Activated CD4-positive, alpha-beta T cell treated with anti-CD3 and anti-CD28 coated beads for 4 hours (primary cell): ENCODE data around the gene COL9A1.
"Not testable (repeated sequence)": the region's sequence is repeated elsewhere in the genome, so short reads cannot be mapped to it uniquely, and the experiment has no call there.

Source experiments
- DNase-seq, 2 donors: peaks; one replicate each; pipeline ENCODE4 v3.0.0-alpha.2; 2020

Gene COL9A1

DNA sequence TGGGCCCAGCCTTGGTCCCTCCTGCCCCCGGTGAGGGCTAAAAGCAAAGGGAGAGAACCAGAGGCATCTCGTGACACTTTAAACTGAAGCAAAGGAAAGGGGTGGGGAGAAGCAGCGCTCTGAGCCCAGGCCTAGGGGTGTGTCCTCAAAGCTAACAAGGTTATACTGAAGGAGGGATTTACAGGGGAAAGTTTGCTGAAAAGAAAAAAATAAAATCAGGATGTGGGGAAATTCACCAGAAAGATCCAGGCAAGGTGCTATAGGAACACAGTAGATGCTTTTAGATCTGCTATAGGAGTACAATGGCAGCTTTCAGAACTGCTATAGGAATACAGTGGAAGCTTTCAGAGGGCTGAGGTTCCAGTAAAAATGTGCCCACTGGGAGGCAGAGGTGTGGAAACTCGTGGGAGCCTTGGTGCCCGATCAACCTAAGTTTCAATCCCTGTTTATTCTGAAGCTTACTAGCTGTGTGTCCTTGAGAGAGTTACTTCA is at the start of gene COL9A1:
TSS of gene COL9A1 (minus strand) at position 51 of the 492 bp plus-strand sequence. CDS start 160 bp downstream, outside the sequence.
- DNase-seq, result no peak

DNA sequence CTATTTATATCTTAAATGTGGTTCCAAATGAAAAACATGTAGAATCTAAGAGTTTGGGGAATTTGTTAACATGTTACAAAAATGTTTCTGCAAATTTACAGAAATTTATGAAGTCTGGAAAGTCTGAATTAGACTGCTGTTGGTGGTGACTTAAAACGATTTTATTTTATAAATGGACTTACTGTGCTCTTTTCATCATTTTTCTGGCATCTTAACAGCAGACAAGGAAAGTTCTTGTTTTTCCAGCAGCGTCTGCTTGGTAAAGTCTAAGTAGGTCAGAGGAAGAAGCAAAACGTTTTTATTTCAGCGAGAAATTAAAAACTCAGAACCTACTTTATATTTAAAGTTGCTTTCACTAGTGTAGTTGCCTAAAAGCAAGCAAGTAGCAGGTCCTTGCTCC is 48.6 kb upstream of the COL9A1 start:
- DNase-seq, result no peak

DNA sequence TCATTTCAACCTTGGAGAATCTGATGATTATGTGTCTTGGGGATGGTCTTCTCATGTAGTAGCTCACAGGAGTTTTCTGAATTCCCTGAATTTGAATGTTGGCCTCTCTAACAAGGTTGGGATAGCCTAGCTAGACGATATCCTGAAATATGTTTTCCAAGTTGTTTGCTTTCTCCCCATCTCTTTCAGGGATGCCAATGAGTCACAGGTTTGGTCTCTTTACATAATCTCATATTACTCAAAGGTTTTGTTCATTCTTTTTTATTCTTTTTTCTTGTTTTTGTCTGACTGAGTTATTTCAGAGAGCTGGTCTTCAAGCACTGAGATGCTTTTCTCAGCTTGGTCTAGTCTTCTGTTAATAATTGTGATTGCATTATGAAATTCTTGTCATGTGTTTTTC is 42.7 kb upstream of the COL9A1 start:
- DNase-seq, result no peak

DNA sequence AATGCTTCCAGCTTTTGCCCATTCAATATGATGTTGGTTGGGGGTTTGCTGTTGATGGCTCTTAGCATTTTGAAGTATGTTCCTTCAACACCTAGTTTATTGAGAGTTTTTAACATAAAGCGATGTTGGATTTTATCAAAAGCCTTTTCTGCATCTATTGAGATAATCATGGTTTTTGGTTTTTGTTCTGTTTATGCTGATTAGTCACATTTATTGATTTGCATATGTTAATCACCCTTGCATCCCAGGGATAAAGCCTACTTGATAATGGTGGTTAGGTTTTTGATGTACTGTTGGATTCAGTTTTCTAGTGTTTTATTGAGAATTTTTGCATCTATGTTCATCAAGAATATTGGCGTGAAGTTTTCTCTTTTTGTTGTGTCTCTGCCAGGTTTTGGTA is 40.4 kb upstream of the COL9A1 start:
- DNase-seq, result no peak

DNA sequence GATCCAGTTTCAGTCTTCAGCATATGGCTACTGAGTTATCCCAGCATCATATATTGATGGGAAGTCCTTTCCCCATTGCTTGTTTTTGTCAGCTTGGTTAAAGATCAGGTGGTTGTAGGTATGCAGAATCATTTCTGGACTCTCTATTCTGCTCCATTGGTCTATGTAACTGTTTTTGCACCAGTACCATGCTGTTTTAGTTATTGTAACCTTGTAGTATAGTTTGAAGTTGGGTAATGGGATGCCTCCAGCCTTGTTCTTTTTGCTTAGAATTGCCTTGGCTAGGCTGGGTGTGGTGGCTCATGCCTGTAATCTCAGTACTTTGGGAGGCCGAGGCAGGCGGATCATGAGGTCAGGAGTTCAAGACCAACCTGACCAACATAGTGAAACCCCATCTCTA is 36.9 kb upstream of the COL9A1 start:
- not testable (repeated sequence) for DNase-seq

DNA sequence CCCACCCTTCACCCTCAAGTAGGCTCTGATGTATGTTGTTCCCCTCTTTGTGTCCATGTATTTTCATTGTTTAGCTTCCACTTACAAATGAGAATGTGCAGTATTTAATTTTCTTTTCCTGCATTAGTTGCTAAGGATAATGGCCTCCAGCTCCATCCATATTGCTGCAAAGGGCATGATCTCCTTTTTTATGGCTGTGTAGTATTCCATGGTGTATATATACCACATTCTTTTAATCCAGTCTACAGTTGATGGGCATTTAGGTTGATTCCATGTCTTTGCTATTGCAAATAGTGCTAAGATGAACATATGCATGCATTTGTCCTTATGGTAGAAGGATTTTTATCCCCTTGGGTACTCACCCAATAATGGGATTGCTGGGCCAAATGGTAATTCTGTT is 35.9 kb upstream of the COL9A1 start:
- no peak for DNase-seq

DNA sequence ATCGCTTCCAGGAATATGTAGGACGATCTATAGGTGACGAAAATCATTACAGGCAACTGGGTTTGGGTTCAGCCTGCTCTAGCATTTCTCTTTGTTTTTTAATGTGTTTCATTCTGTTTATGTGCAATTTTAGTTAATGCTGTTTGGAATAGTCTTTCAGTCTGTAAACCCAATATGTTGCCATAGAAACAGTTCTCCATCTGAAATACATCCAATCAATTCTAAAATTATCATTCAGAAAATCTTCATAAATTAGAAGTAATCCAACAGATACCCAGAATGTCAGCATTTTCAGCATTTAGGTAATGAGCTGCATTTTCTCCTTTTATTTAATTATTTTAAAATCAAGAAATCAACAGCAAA is 34.8 kb upstream of the COL9A1 start:
- DNase-seq, result no peak

DNA sequence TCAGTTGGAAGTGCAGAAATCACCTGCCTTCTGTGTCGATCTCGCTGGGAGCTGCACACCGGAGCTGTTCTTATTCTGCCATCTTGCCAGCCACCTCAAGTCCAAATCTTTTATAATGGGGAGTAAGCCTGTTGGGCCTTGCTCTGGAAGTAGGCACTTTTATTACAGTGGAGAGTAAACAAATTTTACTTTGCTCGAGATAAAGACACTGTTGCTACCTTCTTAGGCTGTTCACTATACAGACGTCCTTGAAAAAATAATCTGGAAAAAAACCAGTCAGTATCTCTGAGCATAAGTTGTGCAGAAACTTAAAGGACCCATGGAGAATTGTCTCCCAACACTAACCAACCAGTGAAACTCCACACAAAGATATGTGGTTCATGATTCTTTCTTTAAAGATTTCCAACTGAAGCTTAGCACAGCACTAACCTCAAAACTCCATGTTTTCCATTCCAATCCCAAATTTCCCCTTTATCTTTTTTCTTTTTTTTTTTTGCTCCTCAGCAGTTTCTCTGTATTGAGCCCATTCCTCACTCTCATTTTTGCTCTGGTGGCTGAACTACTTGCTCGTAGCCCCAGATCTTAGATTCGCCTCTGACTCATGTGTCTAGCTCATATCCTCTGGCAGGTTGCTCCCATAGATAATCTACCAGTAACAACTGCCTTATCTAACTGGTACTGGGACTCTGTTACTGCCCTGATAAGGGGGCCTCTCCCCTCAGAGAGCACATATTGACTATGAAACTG is 34.3 kb upstream of the COL9A1 start:
- no peak for DNase-seq

DNA sequence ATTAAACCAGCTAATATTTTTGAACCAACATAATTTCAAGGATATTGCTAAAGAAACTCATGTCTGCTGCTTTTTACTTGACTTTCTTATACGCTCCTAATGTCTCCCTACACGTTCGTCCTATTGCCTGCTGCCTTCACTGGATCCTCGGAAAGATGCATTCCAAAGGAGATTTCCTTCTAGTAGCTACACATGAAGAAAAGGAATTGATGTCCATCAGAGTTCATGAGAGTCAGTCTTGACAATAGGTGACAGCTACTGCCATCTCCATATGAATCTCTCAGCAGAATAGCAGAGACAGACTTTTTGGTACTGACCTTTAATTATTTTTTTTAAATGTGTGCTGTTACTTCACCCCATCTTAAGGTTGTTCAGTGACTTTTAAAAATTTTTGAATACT is 24.2 kb upstream of the COL9A1 start:
- DNase-seq, result no peak

DNA sequence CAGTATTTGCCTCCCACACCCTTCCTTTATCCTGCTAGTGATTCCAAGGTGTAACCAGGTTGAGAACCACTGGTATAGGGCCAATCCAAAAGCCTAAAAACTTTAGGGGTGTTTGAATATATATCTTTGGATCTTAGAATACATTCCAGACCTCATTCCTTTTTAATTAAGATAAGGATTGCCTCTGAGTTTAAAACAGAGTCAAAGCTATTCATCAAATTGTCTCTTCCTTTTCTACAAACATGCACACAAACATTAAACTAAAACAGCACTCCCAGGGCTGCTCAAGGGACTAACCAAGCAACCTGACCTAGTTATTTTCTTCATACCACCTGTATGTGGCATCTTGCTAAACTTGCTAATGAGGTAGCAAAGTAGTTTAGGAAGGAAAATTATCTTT is 22.1 kb upstream of the COL9A1 start:
- DNase-seq, result no peak

DNA sequence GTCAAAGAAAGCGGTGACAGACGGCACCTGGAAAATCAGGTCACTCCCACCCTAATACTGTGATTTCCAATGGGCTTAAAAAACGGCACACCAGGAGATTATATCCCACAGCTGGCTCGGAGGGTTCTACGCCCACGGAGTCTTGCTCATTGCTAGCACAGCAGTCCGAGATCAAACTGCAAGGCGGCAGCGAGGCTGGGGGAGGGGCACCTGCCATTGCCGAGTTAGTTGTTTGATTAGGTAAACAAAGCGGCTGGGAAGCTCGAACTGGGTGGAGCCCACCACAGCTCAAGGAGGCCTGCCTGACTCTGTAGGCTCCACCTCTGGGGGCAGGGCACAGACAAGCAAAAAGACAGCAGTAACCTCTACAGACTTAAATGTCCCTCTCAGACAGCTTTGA is 14.9 kb upstream of the COL9A1 start:
- DNase-seq, result not testable (repeated sequence)

DNA sequence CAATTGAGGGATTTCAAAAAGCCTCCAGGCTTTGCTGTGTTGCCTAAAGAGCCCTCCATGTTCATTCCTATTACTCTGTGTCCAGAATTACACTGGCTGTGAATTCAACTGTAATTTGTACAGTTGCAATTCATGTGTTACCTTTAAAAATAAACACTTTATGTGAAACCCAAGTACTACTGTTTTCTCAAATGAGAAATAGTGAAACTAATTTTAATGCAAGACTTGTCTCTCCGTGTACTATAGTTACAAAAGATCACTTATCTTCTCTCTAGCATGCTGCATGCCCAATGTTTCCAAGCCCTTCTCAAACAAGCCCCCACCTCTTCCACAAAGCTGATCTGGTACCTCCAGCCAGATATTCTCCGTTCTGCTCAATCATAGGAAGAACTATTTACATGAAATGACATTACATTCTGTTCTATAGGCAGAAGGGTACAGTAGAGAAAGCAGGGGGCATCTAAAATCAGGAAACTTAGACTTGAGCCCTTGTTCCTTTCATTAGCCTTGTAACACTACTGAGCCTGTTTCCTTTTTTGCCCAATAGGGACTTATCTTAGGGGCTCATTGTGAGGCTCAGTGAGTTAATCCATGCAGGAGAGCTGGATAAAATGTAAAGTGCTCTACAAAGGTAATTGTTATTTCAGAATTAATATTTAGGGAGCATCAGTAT is 12.3 kb upstream of the COL9A1 start:
- DNase-seq, result no peak

DNA sequence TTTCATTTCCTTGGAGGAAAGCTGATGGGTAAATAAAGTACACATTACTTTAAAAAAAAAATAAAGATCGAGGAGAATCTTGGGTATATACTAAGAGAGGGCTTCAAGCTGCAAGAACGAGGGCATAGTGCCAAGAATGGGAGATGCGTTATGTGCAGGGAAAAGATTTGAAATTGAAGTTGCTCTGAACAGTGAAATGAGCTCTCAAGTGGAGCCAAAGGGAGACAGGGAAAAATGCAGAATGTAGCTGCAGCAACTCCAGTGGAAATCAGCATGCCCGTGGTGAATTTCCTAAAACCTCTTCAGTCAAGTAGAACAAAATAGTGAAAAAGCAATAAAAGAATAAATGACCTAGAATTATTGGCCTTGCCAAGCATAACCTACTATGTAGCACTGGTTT is 11.4 kb upstream of the COL9A1 start:
- DNase-seq, result no peak

DNA sequence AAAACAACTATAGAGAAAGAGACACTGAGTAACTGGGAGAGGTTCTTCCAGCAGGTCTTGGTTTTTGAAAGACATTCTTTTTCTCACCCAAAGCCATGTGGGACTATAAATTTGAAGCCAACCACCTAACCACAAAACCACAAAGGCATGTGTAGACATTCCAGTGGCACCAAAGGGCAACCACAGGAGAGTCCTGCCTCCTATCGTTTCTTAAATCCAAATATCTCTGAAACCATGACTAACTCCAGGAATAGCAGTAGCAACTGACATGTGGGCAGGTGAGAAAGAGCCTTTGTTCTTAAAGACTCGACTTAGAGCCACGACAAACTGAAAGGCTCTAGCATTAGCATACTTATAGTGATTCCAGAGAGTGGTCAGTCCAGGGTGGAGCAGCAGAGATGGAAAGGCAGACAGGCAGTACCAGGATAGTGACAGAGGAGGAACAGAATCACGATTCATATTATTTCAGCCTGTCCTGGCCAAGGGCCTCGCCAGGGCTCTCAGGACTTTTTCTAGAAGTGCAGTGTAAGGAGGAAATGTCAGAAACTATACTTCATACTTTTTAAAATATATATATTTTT is 9.4 kb upstream of the COL9A1 start:
- DNase-seq, result no peak

DNA sequence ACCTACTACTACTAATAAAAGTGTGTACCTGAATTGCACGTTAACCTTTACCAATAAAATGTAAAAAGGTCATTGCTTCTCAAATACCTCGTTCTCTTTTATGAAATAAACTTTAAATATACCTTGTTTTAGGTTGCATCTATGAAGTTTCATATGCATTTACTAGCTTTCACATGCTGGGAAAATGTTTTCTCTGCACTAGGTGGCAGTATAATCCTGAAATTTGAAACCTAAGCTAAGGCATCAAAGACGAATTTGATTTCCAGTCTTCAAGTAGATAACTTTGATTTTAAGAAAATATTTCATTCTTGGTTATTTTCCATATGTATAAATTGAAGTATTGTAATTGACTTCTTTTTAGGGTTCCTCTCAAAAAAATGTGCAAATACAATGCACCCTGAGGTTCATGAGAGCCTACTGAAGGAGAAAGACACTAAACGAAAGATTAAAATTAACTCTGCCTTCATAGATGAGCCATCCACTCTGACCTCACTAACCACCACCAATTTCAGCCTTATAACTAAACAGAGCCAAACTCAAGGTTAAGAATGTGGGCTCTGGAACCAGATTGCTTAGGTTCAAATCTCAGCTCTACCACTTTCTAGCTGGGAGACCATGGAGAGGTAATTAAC is 7.3 kb upstream of the COL9A1 start:
- DNase-seq, result no peak

DNA sequence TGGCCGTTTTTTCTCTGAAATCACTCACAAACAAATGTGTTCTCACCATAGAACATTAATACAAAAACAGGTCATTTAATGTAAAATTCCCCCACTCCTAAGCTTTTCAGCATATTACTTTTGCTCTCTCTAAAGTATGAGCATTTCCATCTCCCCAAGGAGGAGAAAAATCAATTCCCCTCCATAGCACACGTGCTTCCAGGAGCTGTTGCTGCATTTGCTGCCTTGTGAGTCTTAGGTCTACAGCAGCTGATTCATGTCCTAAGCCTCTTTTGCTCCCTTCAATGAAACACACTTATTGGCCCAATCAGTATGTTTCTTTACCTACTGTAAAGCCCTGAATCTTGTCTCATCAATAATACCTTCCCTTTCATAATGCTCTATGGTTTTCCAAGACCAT is 6.4 kb upstream of the COL9A1 start:
- DNase-seq, result no peak

DNA sequence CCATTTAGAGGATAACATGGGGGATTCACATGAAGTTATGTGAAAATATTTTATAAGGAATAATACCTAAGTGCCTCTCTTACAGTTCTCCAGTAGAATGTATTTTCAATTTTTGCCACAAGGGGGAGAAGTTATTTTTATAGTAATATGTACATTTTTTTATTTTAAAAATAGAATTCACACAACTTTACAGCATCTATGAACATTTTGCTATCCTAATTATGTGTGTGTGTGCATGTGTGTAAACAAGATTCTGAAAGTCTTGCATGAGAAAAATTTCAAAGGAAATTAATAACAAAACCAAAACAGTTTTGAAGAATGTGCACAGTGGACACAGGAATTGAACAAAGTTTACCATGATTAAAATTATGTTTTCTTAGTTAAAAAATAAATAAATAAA is 5.3 kb upstream of the COL9A1 start:
- DNase-seq, result not testable (repeated sequence)

DNA sequence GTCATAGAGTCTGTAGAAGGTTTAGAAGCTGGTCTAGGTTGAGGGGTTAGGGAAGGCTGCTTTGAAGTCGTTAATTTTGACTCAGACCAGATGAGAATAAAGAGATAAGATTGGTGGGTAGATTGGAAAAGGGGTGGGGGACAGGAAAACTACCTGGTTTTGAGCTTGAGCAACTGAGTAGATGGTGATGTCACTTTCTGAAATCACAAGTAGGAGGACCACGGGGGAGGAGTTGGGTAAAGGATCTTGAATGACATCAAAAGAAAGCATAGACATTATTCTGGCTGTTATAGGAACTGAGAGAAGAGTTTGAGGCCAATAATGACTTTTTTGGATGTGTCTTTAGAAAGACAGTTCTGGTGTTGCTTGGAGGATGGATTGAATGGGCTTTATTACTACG is 4.1 kb upstream of the COL9A1 start:
- DNase-seq, result no peak

DNA sequence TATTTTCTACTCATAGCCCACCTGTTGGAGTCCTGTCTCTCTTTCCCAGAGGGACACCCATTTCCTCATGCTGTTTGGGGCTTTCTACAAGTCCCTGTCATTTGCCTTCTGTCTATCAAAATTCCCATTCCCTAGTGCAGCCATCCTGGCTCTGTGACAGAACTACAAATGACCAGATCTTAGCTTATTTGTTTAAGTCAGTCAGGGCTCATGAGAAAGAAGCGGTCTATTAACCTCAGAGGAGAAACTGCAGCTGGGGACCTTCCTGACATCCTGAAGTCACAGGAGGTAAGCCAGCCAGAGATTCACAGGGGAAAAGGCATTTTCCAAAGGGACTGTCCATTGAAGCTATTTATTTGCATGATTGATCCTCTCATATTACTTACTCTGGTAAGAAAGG is 1.7 kb upstream of the COL9A1 start:
- DNase-seq, result no peak

DNA sequence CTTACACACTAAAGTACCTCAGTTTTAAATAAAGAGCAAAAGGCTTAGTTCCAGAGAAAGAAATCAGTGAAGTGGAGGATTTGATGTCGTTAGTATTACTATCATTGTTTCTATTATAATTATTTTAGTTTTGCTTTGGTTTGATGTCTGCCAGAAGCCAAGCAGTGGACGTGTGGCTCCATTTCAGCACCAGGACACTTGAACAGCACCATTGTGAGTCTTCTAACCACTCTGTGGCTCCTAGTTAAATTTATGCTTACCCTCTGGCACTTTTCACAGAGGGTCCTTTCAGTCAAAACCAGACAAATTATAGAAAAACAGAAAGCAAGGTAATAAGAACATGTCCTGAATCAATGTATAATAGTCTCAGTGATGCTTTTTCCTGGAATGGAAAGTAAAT is 3.4 kb downstream of the COL9A1 start:
- no peak for DNase-seq

DNA sequence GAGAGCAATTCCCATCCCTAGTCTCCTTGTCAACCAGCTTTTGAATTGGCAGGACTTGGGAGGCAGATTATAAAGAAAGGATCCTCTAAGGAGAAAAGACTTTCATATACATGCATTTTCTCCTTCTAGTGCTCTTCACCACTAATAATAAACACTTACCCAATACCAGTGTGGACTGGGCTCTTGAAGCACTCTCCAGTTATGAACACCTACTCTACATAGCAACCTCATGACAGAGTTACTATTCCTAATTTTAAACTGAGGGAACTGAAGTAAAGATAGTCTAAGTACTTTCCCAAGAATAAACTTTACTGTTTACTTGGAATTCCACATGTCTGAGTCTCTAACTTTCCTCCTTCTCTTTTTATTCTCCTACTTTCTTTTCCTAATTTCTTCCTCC is 4.8 kb downstream of the COL9A1 start:
- DNase-seq, result no peak

DNA sequence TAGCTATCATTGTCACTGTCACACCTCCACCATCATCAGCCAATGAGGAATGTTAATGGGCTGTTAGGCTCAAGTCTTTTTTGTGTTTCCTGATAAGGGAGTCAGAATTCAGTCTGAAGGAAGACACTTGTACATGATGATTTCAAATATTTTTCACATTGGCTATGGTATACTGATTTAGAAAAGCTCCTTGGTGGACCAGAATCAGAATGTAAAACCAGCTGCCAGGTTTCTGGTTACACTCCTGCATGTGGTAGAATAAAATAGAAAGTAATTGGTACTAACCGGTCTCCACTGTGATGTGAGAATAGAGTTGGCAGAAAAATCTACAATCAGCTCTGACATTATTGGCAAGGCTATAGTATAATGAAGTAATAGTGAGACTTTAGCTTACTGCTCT is 10.7 kb downstream of the COL9A1 start:
- no peak for DNase-seq

DNA sequence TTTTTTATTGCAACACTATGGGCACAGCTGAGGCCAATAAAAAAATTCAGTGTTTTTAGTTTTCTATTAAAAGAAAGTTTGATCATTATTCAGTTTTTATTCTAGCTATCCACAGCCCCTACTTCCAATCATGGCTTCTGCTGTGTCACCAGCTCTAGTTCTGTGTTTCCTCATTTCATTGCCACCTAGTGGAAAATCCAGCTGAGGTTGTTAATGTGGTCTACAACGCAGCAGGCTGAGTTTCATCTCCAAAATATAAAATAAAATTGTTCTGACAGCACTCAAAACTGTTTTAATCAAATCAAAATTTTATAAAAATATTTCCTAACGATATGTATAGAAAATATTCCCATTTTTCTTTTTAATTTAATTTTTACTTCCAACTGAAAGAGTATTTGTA is 13.6 kb downstream of the COL9A1 start:
- DNase-seq, result no peak

DNA sequence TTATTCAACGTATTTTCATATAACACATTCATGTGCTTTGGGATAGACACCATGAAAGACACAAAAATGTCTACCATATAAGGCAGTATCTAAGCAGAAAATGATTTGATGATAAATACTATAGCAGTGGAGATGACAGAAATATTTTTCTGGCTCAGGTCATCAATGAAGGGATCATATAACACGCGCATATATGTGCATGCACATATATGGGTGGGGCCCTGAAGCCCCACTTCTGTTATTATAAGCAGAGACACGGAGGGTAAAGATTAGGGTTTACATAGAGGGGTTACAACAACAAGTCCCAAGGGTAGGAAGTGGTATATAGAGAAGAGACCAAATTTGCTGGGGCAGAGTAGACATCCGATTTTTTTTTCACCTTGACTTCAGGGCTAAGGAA is 16.0 kb downstream of the COL9A1 start:
- DNase-seq, result no peak
